ENCODE results near the gene NR6A1.

The NR6A1 gene

DNA sequence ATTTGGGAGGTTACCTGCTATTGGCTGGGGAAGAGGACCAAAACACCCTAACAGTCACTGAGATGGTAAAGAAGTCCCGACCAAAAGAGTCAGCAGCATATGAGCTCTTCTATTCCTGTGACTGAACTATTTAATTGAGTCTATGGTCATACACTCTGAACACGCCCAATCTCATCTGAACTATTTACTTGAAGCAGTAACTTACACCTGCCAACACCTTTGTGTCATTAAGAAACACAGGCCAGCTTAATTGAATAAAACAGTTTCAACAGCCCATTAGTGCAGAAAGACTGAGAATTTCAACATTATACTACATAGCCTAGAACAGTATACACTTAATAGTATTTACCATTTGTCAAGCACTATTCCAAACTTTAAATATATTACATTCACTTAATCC is 47.8 kb downstream of the NR6A1 start:
- DNase-seq (ENCODE audit: low spot score): no peak

DNA sequence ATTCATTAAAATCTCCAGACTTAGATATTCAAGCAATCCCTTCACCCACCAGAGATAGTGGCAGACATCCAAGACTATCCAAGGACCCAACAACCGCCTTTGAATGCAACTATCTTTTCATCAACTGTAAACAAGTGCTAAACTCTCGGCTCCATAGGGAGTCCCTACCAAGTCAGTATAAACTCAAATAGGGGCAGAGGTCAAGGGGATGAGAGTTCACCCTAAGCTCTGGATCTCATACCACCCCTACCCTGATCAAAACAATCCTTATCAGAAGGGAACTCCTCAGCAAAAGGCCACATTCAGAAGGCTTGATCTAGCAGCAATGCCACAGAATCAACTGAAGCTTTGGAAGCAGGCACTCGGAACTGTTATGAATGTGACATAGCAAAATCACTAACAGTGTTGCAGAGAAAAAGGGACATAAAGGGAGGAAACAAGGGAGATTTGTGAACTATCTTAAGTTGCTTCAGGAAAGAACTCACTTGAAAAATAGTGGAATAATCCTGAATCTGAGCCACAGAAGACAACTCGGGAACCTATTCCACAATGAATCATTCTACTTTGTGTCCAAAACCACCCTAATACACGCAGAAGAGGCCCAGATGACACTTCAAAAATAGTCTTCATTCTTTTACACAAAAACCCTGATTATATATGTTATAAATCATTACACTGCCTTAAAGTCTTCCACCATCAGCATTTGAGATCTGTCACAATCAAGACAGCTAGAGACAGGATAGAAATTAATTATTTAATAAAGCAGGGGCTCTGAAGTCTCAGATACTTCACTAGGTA is 49.8 kb downstream of the NR6A1 start:
- DNase-seq (ENCODE audit: low spot score): no peak

DNA sequence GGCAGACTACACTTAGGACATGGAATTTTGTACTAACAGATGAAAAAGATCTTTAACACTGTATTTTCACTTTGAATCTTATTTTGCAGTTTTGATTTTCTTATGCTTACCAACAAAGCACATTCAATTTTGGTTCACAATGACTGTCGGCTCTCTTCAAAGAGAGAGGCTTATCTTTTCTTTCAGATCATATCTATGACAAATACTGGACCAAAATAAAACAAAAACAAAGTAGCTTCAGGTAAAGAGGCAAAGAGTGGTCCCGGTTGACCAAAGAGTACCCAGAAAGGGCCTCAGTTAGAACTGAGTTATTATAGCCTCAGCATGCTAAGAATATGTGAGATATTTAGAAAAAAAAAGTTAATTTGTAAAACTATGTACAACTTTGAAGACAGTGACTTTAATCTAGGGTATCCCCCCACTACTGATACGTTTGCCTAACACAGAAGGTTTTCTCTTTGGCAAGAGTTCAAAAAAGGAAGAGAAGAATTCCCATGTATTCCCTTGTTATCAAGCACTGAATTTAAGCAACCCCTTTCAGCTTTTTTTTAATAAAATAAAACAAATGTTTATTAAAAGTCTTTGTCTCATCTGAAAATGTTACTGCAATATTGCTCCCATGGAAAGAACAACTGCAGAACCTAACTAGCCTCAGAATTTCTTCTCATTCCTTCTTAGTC is 50.5 kb downstream of the NR6A1 start:
- DNase-seq (ENCODE audit: low spot score): no peak

DNA sequence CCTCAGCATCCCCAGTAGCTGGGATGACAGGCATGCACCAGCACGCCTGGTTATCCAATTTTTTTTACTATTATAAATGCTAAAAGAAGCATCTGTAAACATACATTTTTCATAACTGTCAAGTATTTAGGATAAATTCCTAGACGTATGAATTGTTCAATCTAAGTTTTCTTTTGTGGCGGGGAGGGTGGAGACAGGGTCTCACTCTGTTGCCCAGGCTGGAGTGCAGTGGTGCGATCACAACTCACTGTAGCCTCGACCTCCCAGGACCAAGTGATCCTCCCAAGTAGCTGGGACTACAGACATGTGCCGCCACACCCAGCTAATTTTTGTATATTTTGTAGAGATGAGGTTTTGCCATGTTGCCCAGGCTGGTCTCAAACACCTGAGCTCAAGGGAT is 52.2 kb downstream of the NR6A1 start:
- DNase-seq (ENCODE audit: low spot score): no peak

DNA sequence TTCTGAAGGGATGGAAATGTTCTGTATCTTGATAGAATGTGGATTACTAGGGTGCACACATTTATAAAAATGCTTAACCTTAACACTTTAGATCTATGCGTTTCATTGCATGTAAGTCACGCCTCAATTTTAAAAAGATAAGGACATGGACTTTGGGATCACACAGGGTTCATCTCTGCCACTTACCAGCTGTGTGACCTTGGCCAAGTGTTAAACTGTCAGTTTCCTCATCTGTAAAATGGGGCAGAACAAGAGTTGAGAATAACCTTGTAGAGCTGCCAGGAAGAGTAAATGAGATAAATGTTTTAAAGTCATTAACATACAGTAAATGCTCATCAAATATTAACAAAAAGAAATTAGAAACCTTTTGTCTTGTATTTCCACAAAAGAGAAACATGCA is 53.5 kb downstream of the NR6A1 start:
- no peak for DNase-seq (ENCODE audit: low spot score)

DNA sequence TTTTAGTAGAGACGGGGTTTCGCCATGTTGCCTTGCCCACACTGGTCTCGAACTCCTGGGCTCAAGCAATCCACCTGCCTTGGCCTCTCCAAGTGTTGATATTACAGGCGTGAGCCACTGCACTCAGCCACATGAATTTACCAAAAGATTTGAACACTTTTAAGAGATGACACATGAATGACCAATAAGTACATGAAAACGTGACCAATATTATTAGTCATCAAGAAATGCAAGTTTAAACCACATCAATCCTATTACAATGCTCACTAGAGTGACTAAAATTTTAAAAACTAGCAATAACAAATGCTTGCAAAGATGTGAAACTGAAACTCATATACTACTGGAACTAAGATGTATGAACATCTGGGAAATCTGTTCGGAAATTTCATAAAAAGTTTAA is 54.3 kb downstream of the NR6A1 start:
- DNase-seq (ENCODE audit: low spot score): no peak

DNA sequence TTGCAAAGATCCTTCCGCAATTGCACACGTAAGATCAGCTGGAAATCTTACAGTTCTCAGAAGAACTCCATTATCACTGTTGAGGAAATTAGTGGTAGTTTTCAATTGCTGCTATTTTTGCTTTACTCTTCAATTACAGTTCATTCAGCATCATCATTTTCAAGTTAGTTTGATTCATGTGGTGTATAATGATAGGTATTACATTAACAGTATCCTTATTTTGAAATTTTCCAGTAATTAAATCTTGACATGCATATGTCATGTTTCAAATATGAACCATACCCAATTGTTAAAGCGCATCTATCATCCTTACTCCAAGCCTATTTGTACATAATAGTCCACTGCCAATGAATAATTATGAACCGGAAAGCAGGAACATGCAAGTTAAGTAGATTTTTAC is 60.3 kb downstream of the NR6A1 start:
- DNase-seq (ENCODE audit: low spot score): no peak

DNA sequence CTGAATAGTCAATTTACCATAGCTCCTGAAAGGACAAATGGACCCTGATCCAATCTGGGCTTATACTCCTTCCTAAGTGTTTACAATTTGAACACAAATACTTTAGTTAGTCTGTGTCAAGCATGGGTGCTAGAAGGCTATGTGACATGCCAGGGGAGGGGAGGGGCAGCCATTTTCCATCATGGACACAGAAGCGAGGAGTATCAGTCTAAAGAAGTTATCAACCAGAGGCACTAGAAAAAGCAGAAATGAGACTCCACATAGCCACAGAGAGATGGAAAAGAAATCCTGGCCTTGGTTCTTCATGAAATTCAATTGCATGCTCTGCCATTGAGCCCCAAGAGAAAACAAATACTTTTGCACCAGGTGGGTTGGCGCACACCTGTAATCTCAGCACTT is 61.8 kb downstream of the NR6A1 start:
- DNase-seq (ENCODE audit: low spot score): no peak

DNA sequence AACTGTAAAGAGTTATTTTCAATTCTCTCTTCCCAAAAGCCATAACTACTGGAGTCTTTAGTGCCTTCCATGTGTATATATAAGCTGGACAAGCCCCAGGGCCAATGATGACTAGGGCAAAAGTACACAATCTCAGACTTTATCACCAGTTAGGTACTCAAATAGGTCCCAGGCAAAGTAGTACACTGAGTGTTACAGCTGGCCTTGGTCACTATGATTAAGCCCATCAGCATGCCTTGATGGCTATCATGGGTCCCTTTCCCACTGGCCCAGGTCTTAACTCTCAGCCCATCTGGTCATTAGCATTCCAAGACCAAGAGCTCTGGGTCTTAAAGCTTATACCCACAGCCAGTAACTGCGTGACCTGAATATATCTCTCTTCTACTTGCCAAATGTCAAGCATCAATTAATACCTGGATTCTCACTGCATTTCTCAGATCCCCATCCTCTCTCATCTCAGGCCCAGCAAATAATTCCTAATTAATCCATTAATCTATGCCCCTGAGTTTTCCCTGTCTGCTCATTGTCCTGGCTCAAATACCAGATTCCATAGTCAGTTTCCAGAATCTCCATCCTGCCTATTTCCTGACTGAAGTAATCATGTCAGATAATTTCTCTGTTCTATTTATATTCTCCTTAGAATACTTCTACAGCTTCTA is 62.3 kb downstream of the NR6A1 start:
- DNase-seq (ENCODE audit: low spot score): no peak

DNA sequence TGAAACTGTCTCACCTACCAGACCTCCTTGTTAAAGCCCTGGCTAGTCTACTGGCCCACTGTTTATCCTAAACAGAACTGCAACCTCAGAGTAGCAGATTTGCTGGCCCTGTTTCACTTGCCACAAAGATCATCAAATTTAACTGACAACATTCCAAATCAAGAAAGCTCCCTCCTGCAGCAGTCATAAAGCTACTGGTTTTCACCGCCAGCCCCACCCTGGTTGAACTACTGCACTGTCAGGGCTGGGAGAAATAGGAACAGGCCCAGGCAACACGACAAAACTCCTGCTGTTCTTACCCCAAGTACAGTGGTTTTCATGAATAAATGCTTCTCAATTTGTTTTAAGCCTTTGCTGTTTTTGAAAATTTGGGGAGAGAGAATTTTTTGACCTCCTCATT is 63.0 kb downstream of the NR6A1 start:
- DNase-seq (ENCODE audit: low spot score): no peak

DNA sequence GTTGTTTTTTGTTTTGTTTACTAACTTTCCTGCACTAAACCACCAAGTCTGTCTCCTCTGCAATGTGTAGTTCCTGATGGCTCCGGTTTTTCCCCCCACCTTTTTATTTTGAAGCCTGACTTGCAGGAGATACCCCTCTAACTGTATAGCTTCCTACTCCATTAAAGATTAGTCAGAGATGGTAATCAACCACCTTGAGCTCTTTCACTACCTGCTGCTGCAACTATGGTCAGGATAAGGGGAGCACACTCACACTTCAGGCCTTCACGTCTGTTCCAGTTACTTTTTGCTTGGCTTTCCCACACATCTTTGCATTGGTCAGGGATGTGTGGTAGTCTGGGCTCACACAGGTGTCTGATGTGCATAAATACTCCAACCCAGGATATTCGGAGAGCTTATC is 63.4 kb downstream of the NR6A1 start:
- DNase-seq (ENCODE audit: low spot score): no peak

DNA sequence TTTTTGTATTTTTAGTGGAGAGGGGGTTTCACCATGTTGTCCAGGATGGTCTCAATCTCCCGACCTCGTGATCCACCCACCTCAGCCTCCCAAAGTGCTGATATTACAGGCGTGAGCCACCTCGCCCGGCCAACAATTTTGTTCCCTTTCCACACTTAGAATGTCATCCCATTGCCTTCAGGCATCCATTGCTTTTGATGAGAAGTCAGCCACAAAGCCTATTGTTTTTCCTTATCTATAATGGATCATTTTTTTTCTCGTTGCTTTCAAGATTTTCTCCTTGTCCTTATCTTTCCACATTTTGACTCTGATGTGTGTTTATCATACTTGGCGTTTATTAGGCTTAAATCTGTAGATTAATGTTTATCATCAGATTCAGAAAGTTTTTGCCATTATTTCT is 64.4 kb downstream of the NR6A1 start:
- no peak for DNase-seq (ENCODE audit: low spot score)

DNA sequence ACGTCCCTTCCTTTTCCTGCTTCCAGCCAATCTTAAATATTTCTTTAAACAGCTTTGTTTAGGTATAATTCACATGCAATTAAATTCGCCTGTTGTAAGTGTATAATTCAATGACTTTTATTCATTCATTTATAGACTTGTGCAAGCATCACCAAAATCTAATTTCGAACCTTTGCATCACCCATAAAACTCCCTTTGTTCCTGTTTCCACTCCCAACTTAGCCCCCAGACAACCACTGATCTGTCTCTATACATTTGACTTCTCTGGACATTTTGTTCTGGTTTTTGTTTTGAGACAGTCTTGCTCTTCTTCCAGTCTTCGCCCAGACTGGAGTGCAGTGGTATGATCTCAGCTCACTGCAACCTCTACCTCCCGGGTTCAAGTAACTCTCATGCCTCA is 71.5 kb downstream of the NR6A1 start:
- no peak for DNase-seq (ENCODE audit: low spot score)

DNA sequence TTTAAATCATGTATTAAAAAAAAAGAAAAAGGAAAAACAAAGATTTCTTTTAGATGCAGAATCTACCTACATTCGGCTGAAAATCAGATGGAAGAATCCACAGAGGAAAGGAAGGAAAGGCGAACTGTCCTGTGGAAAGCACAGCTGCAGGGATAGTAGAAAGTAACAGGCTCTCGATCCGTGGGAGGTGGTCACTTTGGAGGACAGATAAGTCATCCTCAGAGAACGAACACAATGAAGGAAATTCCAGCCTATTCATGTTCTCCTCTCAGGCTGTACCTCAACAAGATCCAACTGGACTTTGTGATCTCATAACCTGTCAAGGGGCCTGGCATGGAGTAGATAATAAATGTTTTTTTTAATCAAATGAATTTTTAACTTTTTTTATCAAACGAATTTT is 72.8 kb downstream of the NR6A1 start:
- DNase-seq (ENCODE audit: low spot score): no peak

DNA sequence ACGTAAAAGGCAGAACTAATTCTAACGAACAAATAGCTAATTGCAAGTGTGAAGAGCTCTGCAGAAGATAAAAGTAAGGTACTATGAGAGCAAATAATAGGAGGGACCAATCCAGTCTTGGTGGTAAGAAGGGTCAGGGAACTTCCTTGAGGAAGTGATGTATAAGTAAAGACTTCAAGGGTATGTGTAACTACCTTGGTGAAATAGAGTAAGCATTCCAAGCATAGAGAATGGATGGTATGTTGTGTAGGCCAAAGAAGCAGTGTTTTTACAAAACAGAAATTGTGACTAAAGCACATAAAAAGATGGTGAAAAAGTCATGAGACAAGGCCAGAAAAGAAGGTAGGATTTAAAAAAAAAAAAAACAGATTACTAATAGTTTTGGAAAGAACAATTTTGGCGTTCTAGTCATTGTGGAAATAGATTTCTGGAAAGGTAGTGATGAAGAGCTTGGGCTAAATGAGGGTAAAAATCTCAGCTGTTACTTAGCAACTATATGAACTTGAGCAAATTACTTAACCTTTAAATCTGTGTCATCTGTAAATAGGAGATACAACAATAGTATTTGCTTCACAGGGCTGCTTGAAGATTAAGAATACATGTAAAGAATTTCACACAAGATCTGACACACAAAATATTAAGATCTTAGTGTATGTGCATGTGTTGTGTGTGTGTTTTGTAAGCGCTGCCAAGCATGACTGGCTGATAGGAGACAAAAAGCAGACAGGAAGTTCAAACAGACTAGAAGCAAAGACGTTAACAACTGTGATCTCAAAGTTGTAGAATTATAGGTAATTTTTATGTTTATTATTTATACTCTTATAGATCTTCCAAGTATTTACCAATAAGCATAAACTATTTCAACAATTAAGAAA is 73.5 kb downstream of the NR6A1 start:
- DNase-seq (ENCODE audit: low spot score): no peak

DNA sequence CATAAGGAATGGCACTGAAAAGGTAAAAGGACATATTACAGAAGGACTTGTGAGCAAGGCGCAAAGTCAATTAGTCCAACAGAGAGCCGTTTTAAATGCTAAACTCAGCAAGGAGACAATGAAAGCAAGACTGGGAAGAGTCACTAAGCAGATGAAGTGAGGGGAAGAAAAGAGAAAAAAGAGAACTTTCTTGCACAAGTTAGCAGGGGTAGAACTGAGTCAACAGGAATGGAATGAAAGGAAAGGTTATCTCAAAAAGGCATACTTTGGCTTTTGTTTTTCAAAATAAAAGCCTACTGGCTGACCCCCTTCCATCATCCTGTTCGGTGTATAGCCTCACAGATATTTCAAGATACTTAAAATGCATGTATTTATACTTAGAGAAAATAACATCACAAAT is 75.0 kb downstream of the NR6A1 start:
- DNase-seq (ENCODE audit: low spot score): no peak

DNA sequence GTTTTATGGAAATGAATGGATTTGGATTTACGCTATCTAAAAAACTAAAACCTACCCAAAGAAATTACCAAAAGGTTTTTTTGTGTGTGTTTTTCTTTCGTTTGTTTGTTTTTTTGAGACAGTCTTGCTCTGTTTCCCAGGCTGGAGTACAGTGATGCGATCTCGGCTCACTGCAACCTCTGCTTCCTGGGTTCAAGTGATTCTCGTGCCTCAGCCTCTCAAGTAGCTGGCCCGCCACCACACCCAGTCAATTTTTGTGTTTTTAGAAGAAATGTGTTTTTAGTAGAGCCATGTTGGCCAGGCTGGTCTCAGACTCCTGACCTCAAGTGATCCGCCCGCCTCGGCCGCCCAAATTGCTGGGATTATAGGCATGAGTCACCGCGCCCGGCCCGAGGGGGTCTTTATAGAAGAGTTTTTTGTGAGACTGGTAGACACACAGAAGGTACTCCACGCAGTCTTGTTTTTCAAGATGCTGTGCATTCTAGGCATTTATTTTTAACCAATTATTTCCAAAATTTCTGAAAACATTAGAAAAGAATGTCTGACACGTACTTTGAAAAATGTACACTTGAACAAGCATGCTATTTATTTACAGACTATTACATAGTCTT is 75.7 kb downstream of the NR6A1 start:
- no peak for DNase-seq (ENCODE audit: low spot score)

DNA sequence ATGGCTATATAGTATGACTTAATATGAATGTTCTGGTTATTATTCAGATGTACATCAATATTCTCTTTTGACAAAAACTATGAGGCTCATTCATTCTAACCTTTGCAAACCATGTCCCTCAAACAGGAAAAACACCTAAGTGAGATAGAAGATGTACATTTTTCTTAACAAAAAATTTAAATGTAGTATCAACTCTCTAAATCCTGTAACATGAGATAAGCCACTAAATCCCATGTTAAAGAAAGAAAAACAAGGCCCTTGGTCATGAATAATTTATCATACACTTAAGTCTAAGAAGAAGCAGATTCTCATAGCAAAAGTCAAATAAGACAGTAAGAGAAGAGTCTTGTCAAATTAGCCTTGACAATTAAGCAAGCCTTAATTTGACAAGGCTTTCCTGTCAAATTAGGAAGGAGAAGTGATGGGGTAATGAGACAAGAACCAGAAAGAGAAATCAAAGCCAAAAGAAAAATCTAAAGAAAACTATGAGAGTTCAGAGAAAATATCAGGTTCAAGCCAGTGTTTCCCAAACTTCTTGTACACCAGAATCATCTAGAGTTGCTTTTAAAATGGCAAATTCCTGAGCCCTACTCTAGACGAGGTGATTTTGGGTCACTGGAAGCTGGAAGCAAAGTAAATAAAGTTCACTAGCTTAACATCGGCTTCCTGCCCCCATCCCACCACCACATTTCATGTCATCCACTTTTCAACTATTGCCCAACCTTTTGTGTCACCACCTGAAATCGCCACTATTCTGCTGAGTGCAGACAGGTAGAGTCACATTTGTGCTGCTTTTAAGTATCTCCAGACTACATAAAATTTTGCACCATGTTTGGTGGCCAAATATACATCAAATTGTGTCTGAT is 76.5 kb downstream of the NR6A1 start:
- DNase-seq (ENCODE audit: low spot score): no peak

DNA sequence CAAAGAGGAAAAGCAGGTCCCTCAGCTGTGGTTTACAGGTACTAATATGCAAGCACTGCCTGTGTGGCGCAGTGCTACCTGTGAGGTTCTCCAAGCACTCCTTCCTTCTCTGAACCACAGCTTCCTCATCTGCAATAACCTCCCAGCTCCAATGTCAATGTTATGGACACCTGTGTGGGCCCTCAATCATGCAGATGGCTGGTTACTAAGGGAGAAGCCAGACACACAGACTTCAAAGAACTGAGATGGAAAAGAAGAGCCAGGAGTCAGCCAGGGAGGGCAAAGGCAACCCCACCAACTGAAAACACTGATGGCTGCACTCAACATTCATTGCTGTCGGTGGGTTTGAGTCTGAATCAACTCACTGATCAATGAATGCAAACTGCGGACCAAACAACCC is 77.7 kb downstream of the NR6A1 start:
- no peak for DNase-seq (ENCODE audit: low spot score)

DNA sequence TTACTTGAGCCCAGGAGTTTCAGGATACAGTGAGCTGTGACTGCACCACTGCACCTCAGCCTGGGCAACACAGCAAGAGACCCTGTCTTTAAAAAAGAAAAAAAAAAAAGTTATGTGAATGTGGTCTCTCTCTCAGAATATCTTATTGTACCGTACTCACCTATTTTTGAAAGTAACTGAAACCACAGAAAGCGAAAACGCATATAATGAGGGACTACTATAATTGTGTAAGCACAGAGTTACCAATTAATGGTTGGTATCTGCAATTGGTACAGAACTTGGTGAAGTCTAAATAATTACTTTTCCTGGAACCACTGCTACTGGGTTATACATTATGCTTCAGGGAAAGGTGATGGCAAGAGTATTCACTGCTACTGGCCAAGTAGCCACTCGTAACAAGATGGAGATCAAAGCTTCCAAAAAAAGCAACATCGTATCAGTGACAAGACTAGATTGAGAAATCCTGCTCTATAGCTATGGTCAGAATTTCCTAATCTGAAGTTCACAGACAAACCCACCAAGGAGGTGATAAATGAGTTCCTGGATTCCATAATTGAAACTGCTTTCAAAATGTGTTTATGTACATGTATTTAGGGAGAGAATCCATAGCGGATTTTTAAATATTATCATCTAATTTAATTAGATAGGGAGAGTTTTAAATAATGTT is 82.7 kb downstream of the NR6A1 start:
- no peak for DNase-seq (ENCODE audit: low spot score)

Data from iPS-NIHi11 (cell line).